ENCODE results near the gene CLUH.

DNA sequence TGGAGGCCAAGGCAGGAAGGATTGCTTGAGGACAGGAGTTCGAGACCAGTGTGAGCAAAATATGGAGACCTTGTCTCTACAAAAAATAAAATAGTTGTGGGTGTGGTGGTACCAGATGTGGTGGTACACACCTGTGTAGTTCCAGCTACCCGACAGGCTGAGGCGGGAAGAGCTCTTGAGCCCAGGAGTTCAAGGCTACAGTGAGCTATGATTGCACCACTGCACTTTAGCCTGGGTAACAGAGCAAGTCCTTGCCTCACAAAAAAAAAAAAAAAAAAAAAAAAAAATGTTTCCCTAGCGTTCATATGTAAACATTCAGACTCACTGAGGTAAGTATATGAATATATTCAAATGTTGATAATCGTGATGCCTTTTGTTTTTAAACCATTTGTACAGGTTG, 39.5 kb downstream of the CLUH start:
- TF ChIP-seq, protein P1, sequence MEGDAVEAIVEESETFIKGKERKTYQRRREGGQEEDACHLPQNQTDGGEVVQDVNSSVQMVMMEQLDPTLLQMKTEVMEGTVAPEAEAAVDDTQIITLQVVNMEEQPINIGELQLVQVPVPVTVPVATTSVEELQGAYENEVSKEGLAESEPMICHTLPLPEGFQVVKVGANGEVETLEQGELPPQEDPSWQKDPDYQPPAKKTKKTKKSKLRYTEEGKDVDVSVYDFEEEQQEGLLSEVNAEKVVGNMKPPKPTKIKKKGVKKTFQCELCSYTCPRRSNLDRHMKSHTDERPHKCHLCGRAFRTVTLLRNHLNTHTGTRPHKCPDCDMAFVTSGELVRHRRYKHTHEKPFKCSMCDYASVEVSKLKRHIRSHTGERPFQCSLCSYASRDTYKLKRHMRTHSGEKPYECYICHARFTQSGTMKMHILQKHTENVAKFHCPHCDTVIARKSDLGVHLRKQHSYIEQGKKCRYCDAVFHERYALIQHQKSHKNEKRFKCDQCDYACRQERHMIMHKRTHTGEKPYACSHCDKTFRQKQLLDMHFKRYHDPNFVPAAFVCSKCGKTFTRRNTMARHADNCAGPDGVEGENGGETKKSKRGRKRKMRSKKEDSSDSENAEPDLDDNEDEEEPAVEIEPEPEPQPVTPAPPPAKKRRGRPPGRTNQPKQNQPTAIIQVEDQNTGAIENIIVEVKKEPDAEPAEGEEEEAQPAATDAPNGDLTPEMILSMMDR (IDR thresholded peaks at IDR 0.05), result no peak
- no peak for TF ChIP-seq POLR2A (IDR thresholded peaks at IDR 0.05)

Measured in prostate gland (tissue), 2 donors.